Measurements from ENCODE around the gene AP3M1.
A peak's percentile ranks its signal among the peaks of the same experiment; 100 is the strongest.

Gene AP3M1

GRCh38 chr10:74081192-74081803, 69.3 kb downstream of the AP3M1 start:
- FAIRE-seq (no peak), DNase-seq (ENCODE audit: insufficient read length, low spot score) (peak; percentile 72)

DNA sequence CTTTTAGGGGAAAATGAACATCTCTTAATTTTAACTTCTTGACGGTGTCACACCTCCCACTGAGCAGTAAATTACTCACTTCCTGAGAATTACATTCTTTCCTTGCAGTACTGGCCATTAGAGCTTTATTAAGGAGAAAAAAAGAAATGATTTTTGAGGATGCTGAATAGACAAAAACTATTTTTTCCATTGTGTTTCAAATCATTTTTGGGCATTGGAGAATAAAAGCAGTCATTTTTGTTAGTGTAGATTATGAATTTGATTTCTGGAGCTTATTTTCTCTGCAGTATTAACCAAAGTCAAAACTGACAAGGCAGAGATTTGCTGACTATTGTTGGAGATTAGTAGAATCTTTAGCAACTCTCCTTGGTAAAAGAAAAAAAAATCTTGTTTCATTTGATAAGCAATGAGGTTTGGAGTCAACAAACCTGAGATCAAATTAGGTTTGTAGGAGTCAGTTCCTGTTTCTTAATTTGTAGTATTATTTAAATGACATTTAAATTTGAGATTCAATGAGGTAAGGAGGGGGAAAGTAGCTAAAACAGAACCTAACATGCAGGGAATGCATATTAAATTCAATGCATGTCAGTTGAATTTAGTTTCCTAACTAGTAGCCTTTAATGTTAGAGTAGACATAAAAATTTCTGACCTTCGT, 70.6 kb downstream of the AP3M1 start:
- DNase-seq (ENCODE audit: insufficient read length, low spot score) (no peak), FAIRE-seq (no peak)

DNA sequence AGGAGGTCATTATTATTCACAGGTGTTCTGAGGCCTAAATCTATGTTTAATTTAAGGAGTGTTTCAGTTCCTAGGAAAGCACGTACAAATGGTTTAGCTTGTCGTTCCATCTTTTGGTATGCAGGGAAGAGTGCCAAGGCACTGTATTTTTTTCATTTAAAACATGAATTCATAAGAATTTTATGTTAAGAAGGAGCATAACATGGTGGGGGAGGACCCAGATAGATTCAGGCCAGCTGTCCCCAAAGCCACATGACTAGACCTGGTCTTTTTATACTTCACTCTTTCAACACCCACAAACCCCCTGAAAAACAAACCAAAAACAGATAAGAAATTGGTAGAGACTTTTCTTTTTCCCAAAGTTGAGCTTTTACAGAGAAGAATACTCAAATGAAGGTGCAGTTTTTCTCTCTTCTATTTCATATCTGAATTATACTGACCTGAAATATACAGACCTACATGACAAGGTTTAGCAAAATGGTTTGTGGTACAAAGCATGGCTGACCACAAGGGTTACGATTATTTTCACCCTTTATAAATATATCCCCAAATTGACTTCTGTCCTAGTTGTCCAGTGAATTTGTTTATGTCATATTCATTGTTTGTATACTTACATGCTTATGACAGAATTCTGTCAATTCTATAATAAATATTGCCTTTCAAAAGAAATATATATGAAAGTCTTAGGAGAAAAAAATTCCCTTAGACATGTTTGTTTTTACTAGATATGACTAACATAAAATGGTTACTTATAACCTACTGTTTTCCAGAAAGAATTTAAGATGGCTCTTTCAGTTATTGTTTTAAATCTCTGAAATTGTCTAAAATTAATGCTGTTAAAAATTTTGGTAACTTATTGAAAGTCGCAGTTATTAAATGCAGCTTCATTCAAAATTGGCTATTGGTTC, 71.3 kb downstream of the AP3M1 start:
- DNase-seq (ENCODE audit: insufficient read length, low spot score) (no peak), FAIRE-seq (no peak)

- no peak for FAIRE-seq
- no peak for DNase-seq (ENCODE audit: insufficient read length, low spot score)
Observed at GRCh38 chr10:74078037-74078436, 72.6 kb downstream of the AP3M1 start.

DNA sequence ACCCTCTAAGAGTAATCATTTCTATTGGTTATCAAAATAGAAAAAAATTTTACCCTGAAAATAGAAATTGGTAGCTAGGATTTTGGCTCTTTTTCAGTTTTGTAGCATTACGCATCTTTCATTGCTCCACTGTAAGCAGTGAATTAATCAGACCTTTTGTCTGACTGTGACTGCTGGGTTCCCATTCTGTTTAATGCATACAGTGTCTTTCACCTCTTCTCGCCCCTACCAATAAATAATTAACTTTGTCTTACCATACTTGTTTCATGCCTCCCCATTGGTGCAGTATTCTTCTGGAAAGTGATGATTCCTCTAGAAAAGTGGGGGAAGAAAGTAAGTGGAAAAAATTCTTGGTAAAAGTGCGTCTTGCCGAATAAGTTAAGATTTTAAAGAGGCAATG, 73.2 kb downstream of the AP3M1 start:
- FAIRE-seq (no peak), DNase-seq (ENCODE audit: insufficient read length, low spot score) (no peak)

DNA sequence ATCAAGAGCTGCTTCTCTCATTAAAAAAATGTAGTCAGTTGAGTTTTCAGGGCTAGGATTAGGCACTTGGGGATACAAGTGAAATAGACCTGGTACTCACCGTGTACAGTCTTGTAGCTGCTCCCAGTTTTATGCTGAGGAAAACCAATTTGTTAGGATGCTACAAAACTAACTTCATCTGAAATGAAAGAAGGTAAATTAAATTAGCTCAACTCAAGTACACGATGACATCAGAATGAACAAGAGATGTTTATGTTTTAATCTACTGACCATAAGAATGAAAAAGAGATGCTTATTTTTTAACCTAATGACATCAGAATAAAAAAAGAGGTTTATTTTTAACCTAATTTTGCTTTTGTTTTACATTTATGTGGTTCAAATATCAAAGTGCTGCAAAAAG, 73.7 kb downstream of the AP3M1 start:
- DNase-seq (ENCODE audit: insufficient read length, low spot score) (no peak), FAIRE-seq (no peak)

DNA sequence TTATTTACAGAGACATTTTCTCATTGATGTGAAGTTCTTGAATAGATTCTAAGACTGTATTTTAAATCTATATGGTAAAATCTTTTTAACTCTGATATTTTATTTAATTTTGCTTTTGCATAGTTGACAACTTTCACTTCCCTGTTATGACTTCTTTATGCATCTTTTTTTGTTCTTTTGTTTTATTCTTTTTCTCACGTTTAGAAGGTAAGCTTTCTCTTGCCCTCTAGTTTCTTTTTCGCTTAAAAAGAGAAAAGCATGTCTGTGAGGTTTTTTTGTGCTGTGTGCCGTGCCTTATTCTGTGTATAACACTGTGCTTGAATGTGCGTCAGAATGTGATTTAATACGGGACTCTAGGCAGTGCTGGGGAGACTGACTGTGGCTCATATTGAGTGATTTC, 74.7 kb downstream of the AP3M1 start:
- FAIRE-seq: no peak
- no peak for DNase-seq (ENCODE audit: insufficient read length, low spot score)

DNA sequence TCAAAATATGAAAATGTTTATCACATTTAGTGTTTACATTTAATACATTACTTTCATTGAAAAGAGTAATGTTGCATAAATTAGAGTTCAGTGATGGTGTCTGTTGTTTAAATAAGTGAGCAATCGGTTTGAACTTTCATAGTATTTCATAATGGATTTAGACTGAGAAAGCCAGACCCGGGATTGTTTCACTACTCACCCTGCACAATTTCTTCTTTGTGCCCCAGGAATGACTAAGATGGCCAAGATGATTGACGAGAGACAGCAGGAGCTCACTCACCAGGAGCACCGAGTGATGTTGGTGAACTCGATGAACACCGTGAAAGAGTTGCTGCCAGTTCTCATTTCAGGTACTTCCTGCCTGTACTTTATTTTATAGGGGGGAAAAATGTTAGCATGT, 78.1 kb downstream of the AP3M1 start:
- no peak for FAIRE-seq
- DNase-seq (ENCODE audit: insufficient read length, low spot score): no peak

- DNase-seq (ENCODE audit: insufficient read length, low spot score): peak; percentile 47
- FAIRE-seq: peak; percentile 71
Observed at GRCh38 chr10:74071157-74071556, 79.5 kb downstream of the AP3M1 start.
